GM19438 (cell line): Measurements from ENCODE around the gene WIZ.
A peak's percentile ranks its signal among the peaks of the same experiment; 100 is the strongest.

ENCODE experiments used
- ATAC-seq: cut with Tn5 transposase; IDR thresholded peaks from one replicate; pipeline ENCODE4 v1.9.1; 2021; ENCODE audit warnings: low read depth; ENCODE audit not compliant: unreplicated experiment

WIZ gene

DNA sequence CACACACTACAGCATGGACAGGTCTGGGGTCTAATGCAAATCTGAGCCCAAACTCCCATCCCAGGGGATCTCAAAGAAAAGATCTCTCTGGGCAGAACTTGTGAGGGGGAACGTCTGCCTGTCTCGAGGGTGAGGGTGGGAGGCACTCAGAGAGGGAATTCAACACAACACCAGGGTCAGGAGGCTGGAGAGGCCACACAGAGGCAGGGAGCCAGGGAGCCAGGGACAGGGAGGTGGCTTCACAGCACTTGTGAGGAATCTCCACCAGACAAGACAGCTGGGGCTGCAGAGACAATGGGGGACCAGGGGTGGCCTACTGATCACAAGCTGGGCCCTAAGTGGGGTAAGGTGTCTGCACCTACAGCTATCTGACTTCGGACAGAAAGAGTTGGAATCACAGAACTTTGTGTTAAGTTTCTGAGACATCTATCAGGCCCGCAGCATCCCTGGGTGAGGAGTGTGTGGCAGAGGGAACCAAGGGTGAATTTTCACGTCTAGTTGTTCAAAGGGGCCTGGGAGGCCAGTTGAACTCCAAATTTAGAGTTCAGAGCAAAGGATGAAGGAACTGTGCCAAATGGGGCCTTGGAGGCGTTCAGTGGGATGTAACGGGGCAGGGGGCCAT is 18.2 kb downstream of the WIZ start:
- no peak for ATAC-seq

DNA sequence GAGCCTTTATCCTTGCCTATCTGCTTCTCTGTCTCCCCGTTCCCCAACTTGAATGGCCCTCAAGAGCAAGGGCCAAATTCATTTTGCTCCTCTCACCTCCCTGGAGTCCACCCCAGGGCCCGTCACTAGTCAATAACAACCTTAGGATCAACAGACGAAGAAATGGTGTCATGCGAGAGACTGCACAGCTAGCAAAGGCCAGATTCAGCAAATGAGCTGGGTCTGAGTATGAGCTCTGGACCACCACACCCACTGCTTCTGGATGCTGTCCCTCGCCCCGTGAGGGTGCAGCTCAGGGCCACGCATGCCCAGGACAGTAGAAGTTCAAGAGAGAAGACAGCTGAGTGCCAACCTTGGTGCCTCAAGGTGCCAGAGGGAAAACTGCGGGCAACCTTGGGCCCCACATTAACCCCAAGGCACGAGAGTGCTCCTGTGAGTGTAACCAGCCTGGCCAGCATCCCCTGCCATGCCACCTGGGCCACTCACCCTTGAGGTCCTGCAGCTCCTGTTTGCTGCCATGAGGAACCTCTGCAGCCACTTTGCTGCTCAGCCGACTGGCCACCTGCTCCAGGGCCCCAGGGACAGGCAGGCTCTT is 19.1 kb downstream of the WIZ start:
- no peak for ATAC-seq

DNA sequence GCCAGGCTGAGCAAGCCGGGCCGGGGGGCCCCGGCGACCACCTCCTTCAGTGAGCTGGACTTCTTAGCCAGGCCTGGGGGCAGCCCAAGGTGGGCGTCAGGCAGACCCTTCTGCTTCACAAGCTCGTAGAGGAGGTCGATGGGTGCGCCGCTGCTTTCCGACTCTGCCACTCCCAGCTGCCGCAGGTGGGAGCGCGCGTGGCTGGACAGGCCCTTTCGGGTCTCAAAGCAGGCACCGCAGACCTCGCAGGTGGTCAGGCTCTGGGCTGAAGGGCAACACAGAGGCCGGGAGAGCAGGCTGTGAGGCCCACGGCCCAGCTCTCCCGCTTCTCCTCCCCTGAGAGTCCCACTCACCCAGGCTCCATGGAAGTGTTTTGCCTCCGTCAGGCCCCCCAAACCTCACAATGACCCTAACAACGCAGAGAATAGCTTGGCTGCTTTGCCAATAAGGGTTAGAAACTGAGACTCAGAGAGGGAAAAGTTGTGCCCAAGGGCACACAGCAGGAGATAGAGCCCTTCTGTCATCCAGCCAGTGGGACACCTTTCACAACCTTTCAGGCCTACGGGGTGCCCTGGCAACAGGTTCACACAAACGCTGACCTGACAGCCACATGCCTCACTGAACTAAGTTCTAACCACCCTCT is 19.8 kb downstream of the WIZ start:
- ATAC-seq, result no peak

DNA sequence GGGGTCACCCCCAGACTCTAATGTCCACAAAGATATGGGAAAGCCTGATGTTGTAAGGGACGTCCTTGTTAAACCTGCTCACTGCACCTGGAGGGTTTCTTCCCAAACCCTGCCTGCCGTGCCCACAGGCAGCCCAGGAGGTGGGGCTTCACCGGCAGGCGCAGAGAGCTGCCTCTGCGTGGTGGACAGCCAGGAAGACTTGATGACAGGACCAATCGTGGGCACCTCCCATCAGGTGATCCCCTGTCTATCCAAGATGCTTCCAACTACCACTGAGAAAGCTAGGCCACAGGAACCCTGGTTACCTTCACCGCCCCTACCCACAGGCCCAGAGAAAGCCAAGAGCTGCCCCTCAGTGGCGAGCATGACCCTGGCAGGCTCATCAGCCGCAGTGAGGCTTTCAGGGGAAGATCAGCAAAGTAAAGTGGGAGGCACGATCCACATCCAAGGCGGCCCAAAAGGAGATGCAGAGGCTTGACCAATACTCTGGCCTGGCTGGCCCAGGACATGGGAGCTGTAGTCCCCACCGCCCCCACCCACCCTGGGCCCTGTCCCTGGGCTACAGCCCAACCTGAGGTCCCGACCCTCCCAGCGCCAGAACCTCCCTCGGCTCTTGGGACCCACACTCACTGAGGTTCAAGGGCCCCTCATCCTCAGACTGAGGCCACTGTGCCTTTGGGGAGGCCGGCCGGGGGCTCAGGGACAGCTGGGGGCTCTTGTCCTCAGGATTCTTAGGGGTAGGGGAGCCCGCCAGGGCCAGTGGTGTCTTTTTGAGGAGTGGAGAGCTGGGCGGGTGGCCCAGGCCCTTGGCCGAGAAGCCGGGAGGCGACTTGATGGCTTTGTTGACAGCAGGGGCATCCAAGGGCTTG is 20.6 kb downstream of the WIZ start:
- ATAC-seq, result no peak

DNA sequence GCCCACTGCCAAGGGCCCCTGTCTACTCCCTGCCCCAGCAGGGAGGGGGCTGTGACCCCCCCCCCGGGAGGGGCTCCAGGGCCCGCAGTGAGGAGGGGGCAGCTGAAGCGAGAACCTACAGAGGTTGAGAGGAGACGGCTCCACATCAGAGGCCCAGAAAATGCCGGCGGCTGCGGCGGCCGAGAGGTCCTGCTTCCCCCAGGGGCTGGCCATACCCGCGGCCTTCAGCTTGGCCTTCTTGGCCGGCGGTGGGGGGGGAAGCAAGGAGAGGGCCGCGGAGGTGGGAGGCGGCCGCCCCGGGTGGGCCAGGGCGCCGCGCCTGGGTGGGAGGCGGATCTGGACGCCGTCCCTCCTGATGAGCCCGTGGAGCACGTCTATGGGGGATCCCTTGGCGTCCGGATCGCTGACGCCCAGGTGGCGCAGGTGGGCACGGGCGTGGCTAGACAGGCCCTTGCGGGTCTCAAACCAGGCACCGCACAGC is 21.7 kb downstream of the WIZ start:
- no peak for ATAC-seq

DNA sequence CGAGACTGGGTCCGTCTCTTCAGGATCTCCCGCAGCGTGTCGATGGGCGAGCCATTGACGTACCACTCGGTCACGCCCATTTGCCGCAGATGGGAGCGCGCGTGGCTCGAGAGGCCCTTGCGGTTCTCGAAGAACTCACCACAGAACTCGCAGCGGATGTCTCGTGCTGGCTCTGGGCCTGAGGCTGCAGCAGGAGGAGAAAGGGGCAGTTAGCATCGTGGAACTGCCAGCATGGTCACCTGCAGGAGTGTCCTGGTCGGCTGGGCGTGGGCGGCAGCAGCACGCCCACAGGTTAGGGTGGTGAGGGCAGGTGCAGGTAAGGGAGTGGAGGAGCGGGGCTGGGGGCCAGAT is 22.4 kb downstream of the WIZ start:
- no peak for ATAC-seq

DNA sequence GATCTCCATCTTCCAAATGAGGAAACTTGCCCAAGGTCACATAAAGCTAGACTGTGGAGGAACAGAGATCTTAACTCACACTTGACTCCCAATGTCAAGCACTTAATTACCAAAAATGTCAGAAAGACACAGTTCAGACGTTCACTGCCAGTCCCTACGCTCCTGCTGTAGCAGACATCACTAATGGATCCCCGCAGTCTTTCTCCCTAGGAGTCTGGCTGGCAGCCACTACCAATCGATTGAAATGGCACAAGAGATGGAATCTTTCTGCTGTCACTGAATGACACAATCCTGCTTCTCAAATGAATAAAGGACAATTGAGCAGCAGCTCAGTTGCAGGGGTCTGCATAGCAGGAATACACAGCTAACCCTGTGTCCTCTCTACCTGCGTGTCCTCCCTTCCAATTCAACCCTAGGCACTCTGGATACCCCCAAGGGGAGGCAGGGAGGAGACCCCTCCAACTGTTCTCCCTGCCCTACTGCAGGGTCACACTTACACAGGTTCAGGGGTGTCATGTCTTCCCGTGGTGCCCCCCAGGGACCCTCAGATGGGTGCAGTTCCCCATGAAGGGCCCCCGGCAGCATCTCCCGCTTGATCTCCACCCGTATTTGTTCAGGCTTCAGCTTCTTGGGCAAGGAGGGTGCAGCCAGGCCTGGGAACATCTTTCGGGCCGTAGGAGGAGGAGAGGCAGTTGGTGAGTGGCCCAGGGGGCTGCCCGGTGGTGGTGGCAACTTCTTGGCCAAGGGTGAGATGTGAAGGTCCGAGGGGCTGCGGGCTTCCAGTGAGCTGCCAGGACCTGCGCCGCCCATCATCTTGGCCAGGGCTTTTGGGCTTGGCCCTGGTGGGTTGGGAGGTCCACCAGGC is 23.0 kb downstream of the WIZ start:
- no peak for ATAC-seq

DNA sequence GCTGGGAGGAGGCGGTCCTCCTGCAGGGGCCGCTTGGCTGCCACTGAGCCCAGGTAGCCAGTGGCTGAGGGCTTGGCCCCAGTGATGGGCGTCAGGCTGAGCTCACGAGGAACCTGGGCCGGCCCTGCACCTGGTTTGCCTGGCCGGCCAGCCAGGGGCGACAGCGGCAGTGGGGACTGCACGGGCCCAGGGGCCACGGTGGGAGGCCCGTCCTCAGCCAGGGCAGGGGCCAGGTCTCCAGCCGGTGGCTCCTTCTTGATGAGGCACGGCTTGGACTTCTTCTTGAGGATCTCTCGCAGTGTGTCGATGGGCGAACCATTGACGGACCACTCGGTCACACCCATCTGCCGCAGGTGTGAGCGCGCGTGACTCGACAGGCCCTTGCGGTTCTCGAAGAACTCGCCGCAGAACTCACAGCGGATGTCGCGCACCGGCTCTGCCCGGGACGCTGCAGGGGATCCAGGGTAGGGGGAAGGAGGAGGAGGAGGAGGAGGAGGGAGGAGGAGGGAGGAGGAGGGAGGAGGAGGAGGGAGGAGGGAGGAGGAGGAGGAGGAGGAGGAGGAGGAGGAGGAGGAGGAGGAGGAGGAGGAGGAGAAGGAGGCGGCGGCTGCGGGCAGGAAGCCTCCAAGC is 24.3 kb downstream of the WIZ start:
- ATAC-seq, result no peak

DNA sequence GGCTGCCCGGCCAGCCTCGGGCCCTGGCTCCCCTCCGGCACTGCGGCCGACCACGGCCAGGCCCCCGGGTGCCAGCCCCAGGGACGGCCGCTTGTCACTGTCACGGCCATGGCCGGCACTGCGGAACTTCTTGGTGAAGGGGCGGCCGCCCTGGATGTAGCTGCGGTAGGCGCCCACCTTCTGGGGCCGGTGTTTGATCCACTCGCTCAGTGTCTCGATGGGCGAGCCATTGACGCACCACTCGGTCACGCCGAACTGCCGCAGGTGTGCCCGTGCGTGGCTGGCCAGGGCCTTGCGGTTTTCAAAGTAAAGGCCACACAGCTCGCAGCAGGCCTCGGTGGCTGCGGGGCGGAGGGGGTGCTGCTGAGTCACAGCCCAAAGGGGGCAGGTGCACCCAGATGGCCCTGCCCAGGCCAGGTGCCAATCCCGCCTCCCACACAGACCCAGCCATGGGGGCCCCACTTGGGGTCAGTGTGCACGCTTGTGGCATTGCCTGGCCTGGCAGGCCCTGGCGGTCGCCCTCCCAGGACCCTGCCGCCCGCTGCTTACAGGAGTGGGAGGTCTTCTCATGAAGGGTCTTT is 25.0 kb downstream of the WIZ start:
- ATAC-seq, result no peak

DNA sequence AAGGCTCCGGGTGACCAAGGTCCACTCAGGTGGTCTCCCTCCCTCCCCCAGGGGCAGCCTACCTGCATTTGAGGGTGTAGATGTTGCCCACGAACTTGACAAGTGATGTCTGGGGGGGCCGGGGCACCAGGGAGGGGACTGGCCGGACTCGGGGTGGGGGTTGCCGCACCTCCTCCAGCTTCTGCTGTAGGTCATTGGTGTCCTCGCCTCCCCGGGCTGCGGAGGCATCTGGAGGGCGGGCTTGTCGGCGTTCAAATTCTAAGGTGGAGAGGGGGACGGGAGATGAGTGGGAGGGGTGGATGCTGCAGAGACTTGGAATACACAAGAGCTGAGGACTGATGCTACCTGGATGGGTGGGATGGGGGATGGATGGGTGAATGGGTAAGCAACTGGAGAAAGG is 25.6 kb downstream of the WIZ start:
- ATAC-seq, result no peak

DNA sequence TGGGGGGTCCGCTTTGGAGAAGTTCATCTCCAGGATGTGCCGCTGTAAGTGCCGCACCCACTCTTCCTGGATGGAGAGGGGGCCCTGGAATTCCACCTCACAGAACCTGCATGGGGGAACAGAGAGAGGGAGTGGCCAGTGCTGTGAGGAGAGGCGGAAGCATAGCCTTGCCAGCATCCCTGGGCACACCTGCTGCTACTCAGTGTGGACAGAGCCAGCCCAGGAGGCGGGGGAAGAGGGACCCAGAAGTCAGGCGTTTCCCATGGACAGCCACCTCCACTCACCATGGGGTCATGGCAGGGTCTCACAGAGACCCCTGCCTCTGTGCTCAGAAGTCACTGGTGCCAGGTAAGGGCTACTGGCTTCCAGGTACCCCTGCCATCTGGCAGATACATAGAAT is 26.6 kb downstream of the WIZ start:
- ATAC-seq, result no peak

DNA sequence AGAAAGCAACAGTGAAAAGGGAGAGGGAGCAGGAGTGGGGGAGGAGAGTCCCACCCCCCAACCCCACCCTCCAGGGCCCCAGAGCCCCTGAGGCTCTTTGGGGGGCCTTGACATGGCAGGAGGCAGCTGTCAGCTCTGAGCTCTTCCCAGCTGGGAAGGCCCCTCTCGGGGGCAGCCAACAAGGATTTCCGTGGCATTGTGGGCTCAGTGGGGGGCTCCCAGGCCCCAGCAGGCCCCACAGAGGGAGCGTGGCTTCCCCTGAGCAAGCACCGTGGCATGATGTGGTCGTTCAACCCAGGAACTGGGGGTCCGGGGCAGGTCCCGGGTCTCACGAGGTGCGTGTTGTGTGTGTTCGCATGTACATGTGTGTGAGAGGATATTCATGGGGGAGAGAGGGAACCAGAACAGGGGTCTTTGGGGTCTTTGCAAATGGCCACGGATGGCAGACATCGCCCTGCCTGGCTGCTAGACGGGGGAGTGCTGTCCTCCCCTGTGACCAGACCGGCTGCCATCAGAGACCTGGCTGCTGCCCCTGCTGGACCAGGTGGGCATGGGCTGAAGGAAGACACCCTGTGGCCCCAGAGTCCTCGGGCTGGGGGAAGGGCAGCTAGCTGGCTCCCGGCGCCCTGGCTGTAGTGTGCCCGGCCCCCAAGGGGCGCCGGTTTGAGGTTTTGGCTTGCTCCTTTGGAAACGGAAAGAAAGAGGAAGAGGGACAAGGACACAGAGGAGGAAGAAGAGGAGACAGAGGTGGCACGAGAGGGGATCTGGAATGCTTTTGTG is 27.3 kb downstream of the WIZ start:
- ATAC-seq, result no peak

DNA sequence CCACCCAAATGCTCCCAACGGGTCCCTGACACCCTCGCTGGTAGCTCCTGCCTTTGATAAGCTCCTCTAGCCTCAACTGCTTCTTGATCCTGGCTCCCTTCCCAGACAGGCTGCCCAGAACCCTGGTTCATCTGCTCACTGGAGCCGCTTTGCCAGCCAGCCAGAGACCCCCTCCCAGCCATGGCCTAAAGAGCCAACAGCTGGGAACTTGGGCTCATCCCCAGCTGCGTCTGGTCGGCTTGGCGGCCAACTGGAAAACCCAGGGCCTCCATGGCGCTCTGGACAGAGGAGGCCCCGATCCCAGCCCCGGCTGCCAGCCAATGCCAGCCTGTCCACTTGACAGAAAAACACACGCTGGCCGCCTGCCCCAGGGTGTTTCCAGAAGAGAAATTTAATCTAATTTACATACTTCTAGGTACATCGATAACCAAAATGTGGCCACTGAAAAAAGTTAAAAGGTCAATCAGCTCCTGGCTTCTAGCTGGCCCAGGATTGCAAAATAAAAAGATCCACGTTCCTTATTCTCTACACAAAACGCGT is 28.0 kb downstream of the WIZ start:
- ATAC-seq, result no peak

DNA sequence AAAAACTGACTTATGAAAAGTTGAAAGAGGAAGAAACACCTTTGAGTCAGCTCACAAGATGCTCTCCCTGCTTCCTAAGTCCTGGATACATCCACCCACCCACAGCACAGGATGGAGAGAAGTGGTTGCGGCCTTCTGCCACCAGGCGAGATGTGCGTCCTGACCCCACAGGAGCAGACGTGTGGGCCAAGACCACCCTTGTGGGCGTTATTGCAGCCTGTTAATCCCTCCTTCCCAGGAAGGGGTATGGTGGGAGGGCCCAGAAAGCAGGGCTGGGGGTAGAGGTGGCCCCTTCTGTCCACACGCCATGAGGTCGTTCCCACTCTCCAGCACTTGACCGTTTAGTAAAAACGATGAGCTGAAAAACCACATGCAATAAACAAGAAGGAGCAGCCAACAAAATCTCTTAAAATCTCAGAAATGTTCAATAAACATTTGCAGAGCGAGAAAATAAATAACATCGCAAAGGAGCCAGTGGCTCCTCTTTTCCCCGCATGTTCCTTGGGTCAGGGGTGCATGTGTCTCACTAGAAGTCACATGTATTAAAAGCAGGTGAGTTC is 28.5 kb downstream of the WIZ start:
- ATAC-seq, result no peak

DNA sequence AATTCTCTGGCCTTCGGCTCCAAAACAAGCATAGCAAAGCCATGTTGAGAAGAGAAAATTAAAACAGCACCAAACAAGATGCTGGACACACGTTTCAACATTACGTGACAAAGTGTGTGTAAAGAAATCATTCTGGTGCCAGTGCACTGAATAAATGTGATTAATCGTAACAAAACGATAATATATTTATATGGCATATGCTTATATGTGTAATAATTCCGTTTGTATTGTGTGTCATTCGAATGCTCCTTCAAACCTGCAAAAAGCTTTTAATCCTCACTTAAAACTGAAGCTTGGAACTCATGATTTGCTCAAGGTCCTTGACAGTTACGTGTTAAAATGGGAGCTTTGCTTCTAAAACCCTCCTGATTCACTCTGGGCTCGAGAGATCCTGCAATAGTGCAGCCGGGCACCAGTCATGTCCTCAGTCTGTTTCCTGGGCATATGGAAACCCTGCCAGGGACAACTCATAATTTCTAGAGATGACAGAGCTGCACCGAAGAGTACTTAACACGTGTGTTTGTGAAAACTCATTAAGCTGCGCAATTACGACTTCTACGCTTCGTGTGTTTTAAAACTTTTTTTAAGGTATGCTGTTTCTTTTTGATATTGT is 30.2 kb downstream of the WIZ start:
- ATAC-seq, result no peak

DNA sequence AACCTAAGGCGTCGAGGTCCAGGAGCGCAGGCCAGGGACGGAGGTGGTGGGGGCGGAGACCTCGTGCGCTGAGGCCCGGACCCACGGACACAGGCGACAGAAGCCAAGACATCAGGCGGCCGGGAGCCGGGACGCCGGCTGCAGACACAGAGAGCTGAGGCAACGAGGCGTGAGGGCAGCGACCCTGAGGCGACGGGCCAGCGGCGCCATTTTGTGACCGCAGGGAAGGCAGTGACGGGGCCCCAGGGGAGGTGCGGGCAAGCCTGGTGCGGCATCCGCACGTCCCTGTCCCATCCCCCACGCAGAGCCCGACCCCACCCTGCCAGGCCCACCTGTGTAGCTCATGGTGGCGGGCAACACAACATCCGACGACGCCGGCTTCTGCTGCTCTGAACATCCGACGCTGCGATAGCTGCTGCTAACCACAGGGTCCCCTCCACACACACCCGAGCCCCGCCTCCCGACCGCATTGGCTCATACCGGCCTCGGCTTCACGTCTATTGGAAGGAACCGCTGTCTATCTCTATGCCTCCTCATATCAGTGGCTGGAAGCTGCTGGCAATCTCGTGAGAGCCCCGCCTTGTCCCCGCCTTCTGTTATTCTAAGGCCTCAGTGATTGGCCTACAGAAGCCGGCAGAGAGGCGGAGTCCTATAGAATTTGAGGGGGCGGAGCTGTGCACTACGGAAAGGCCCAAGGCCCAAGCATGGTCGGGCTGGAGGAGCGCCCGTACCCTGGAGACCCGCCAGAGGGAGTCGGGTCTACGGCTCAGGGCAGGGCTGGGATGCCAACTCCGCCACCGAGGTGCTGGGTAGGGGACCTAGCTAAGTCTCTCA is 31.0 kb downstream of the WIZ start, which contains the start of gene AKAP8L:
TSS of gene AKAP8L (minus strand) at position 410 of the 834 bp plus-strand sequence. CDS start at position 345, 65 bp downstream.
- ATAC-seq, result peak; percentile 93

DNA sequence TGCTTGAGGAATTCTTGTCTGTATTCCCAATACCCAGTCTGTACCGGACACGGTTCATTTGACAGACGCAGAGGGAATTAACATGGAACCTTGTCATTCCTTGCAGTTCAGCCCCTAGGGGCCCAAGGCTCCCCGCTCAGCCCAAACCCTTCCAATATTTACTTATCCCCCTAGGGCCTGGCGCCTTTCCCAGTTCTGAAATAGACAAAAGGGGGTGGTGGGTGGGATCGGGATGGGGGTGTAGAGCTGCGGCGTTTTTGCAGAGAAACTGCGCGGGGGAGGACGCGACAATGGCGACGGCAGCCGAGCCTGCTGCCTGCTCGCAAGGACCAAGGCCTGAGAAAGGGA is 31.6 kb downstream of the WIZ start:
- no peak for ATAC-seq
